Panc1 (cell line): ENCODE data around the gene NDUFAF4. TPM values are rescaled to one million over a fixed set of nuclear protein-coding genes. Genes with fewer than 3 reads are reported as not detected.
A peak's percentile ranks its signal among the peaks of the same experiment; 100 is the strongest.

ENCODE experiments used
- ATAC-seq: fragments of 200-7000 bp; cut with Tn5 transposase; 2 replicates; pipeline ENCODE4 v1.9.1; 2020; ENCODE audit warnings: mild to moderate bottlenecking, moderate library complexity
- BruUV-seq: library from RNA; stranded (reverse); fragments of 400-500 nt; replicated peaks from 2 replicates; lab custom pipeline; 2021; lab: Mats Ljungman, UMichigan
- CTCF ChIA-PET: fragments of 300-600 bp; sonication (Branson Sonifier 250); formaldehyde crosslinking; loops from one replicate; lab custom pipeline; 2022; ENCODE audit warnings: antibody characterized with exemption; lab: Charles Lee
- POLR2A ChIA-PET: fragments of 300-600 bp; sonication (Branson Sonifier 250); formaldehyde crosslinking; loops from one replicate; lab custom pipeline; 2022; ENCODE audit warnings: antibody characterized with exemption; lab: Charles Lee
- DNase-seq: peaks from one replicate; pipeline ENCODE4 v3.0.0-alpha.2; 2010; ENCODE audit warnings: low read depth, low spot score
- H3K27ac ChIP-seq: 2 replicates; pipeline ENCODE4 v1.5.1; 2011; ENCODE audit warnings: mild to moderate bottlenecking, low read length, inconsistent platforms
- H3K27me3 ChIP-seq: fragments of 200-500 bp; sonication (Bioruptor generic); 2 replicates; pipeline ENCODE4 v1.6.0; 2014; ENCODE audit warnings: low read length, inconsistent platforms; ENCODE audit not compliant: control insufficient read depth, insufficient read depth
- H3K36me3 ChIP-seq: fragments of 200-500 bp; sonication (Bioruptor generic); 2 replicates; pipeline ENCODE4 v1.5.1; 2014; ENCODE audit warnings: inconsistent platforms, mild to moderate bottlenecking, low read length, moderate library complexity; ENCODE audit not compliant: control insufficient read depth, insufficient read depth
- H3K4me1 ChIP-seq: 2 replicates; pipeline ENCODE4 v1.5.1; 2011; ENCODE audit warnings: inconsistent platforms, mild to moderate bottlenecking, low read length, moderate library complexity; ENCODE audit not compliant: control insufficient read depth, insufficient read depth
- H3K4me3 ChIP-seq, 2 experiments: 2 replicates each; pipeline ENCODE4 v1.5.1; 2011 to 2012; ENCODE audit warnings: low read depth in 2 of 2, low read length in 2 of 2, mild to moderate bottlenecking in 2 of 2, inconsistent platforms in 1 of 2, moderate library complexity in 1 of 2
- H3K9me3 ChIP-seq: fragments of 200-500 bp; sonication (Bioruptor generic); 2 replicates; pipeline ENCODE4 v1.5.1; 2014; ENCODE audit warnings: low read depth, mild to moderate bottlenecking, inconsistent platforms, low read length, moderate library complexity; ENCODE audit not compliant: control insufficient read depth, insufficient read depth
- CTCF ChIP-seq: fragments of 450-650 bp; IDR thresholded peaks from 2 replicates; pipeline ENCODE4 v1.5.1; 2017; ENCODE audit warnings: mild to moderate bottlenecking
- POLR2AphosphoS5 ChIP-seq: IDR thresholded peaks from 2 replicates; pipeline ENCODE4 v1.6.1; 2012; ENCODE audit warnings: mild to moderate bottlenecking, low read depth, low read length, moderate library complexity
- SIN3A ChIP-seq: IDR thresholded peaks from 2 replicates; pipeline ENCODE4 v1.6.1; 2012; ENCODE audit warnings: low read depth, mild to moderate bottlenecking, low read length, moderate library complexity, borderline replicate concordance; ENCODE audit not compliant: insufficient read depth
- TCF7L2 ChIP-seq: IDR thresholded peaks from 2 replicates; pipeline ENCODE4 v1.6.1; 2011; ENCODE audit warnings: mild to moderate bottlenecking, low read depth, low read length, inconsistent platforms
- in situ Hi-C: cut with HindIII; loops from 2 replicates; pipeline ENCODE4 v1.10.0; 2016; ENCODE audit warnings: low sequenced_read_pairs, low pct_unique_long_range_greater_than_20kb
- intact Hi-C: fragments of 100-400 bp; cut with micrococcal nuclease; formaldehyde crosslinking; loops from one replicate; pipeline ENCODE4 v1.10.0; 2022; ENCODE audit not compliant: unreplicated experiment
- total RNA-seq: library from RNA; stranded (reverse); gene quantifications from one replicate; pipeline ENCODE4 v1.2.1, GENCODE V29; 2021; ENCODE audit not compliant: unreplicated experiment
- TF ChIP-seq, protein P1 (sequence below), 2 experiments: IDR thresholded peaks; 2 replicates each; pipeline ENCODE4 v1.6.1; 2011 to 2012; ENCODE audit warnings: low read depth in 2 of 2, control low read depth in 1 of 2, low read length in 1 of 2, mild to moderate bottlenecking in 1 of 2, moderate library complexity in 1 of 2; ENCODE audit not compliant: insufficient read depth in 1 of 2

NDUFAF4 gene
- total RNA-seq, 1 experiment from 2014 or later: 42.0 TPM

DNA sequence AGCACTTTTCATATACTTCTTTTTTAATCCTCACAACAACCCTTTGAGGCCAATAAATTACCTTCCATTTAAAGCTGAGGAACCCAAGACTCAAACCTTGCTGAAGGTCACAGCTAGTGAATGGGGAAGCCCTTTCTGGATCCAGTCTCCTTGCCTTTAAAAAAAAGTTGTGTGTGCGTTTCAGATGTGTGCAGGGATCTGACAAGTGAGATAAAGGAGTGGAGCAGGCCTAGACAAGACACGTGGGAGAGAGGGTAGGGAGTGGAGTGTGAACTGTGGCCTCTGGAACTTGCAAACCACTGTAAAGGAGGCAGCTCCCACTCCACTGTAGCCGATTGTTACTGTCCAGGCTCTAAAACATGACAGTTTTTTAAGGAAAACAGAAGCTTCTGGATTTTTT, 28.7 kb upstream of the NDUFAF4 start:
- BruUV-seq: no TSS peak
- H3K36me3 ChIP-seq: no peaks in the 10 kb centered on the region
- CTCF ChIA-PET: no interaction called here
- peaks cover 52% of the 10 kb centered on the region for H3K27me3 ChIP-seq
- intact Hi-C loops (no loop called here), in situ Hi-C loops (no loop called here)
- H3K4me1 ChIP-seq: peaks cover 4% of the 10 kb centered on the region; the same call in 1 of the 2 replicates
- TF ChIP-seq POLR2AphosphoS5 (no peak), SIN3A (no peak), CTCF (no peak), TCF7L2 (no peak)
- TF ChIP-seq, protein P1, sequence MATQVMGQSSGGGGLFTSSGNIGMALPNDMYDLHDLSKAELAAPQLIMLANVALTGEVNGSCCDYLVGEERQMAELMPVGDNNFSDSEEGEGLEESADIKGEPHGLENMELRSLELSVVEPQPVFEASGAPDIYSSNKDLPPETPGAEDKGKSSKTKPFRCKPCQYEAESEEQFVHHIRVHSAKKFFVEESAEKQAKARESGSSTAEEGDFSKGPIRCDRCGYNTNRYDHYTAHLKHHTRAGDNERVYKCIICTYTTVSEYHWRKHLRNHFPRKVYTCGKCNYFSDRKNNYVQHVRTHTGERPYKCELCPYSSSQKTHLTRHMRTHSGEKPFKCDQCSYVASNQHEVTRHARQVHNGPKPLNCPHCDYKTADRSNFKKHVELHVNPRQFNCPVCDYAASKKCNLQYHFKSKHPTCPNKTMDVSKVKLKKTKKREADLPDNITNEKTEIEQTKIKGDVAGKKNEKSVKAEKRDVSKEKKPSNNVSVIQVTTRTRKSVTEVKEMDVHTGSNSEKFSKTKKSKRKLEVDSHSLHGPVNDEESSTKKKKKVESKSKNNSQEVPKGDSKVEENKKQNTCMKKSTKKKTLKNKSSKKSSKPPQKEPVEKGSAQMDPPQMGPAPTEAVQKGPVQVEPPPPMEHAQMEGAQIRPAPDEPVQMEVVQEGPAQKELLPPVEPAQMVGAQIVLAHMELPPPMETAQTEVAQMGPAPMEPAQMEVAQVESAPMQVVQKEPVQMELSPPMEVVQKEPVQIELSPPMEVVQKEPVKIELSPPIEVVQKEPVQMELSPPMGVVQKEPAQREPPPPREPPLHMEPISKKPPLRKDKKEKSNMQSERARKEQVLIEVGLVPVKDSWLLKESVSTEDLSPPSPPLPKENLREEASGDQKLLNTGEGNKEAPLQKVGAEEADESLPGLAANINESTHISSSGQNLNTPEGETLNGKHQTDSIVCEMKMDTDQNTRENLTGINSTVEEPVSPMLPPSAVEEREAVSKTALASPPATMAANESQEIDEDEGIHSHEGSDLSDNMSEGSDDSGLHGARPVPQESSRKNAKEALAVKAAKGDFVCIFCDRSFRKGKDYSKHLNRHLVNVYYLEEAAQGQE (IDR thresholded peaks at IDR 0.05; ENCODE audit: insufficient read depth in 1 of 2, low read depth in 2 of 2, low read length in 1 of 2): no peak
- H3K27ac ChIP-seq: no peak overlapping the region
- no peaks in the 10 kb centered on the region for H3K9me3 ChIP-seq
- H3K4me3 ChIP-seq: no peak overlapping the region
- no peak for DNase-seq
- no peak for ATAC-seq
- POLR2A ChIA-PET: no interaction called here

- ChIA-PET CTCF (no interaction called here), POLR2A (no interaction called here)
- peaks cover 4% of the 10 kb centered on the region; the same call in 1 of the 2 replicates for H3K4me1 ChIP-seq
- H3K36me3 ChIP-seq: no peaks in the 10 kb centered on the region
- no peaks in the 10 kb centered on the region for H3K9me3 ChIP-seq
- no TSS peak for BruUV-seq
- H3K27ac ChIP-seq: no peak overlapping the region
- peaks cover 48% of the 10 kb centered on the region for H3K27me3 ChIP-seq
- DNase-seq (no peak), ATAC-seq (no peak)
- peak overlapping the region; percentile 60 to 69 for H3K4me3 ChIP-seq
- no peak for TF ChIP-seq POLR2AphosphoS5
- TF ChIP-seq SIN3A: no peak
- TF ChIP-seq CTCF: no peak
- TF ChIP-seq, protein P1 (IDR thresholded peaks at IDR 0.05; ENCODE audit: insufficient read depth in 1 of 2, low read depth in 2 of 2, low read length in 1 of 2): no peak
- no peak for TF ChIP-seq TCF7L2
- intact Hi-C loops (no loop called here), in situ Hi-C loops (no loop called here)
Measured at GRCh38 chr6:96925290-96925687, 27.6 kb upstream of the NDUFAF4 start.
